ENCODE results near the gene SMIM41.

SMIM41 gene

DNA sequence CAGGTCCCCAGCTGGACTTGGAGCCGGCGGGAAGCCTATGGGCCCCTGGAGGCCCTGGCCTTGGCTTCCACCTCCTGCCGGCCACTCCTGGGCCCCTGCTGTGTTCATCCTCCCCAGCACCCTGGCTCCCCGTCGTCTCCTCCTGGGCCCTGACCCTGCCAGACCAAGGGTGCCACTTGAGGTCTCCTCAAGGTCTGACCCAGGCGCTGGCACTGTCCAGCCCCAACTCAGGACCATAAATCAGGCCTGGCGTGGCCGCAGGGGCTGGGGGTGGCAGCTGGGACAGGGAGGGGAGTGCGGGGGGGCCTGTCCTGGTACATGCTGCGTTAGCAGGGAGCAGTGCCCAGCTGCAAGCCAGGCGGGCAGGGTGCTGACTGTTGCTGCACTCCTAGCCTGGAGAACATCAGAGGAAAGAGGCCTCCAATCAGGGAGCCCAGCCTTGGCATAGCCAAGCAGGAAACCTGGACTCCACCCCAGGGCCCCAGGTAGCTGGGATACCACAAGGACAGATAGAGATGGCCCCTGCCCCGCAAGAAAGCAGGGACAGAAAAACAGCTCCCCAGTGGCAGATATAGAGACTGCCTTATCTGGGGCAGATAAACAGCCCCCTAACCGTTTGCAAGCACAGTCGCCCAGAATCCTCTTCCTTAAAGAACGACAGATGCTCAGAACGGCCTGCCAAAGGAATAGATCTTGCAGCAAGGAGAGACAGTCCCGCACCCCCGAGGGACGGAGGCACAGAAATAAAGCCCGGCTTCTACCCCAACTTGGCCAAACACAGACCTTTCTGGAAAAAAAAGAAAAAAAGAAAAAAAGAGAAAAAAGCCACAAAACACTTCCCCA is 16.2 kb upstream of the SMIM41 start:
- no peak for DNase-seq (ENCODE audit: low read depth, low spot score)

- peak; percentile 96 for DNase-seq (ENCODE audit: low read depth, low spot score)
These were observed 15.4 kb upstream of the SMIM41 start for GRCh38 chr12:52063981-52064649.

GRCh38 chr12:52066346-52067080 is 13.0 kb upstream of the SMIM41 start:
- no peak for DNase-seq (ENCODE audit: low read depth, low spot score)

- DNase-seq (ENCODE audit: low read depth, low spot score) = no peak
These were observed 12.5 kb upstream of the SMIM41 start for GRCh38 chr12:52067081-52067374.

DNA sequence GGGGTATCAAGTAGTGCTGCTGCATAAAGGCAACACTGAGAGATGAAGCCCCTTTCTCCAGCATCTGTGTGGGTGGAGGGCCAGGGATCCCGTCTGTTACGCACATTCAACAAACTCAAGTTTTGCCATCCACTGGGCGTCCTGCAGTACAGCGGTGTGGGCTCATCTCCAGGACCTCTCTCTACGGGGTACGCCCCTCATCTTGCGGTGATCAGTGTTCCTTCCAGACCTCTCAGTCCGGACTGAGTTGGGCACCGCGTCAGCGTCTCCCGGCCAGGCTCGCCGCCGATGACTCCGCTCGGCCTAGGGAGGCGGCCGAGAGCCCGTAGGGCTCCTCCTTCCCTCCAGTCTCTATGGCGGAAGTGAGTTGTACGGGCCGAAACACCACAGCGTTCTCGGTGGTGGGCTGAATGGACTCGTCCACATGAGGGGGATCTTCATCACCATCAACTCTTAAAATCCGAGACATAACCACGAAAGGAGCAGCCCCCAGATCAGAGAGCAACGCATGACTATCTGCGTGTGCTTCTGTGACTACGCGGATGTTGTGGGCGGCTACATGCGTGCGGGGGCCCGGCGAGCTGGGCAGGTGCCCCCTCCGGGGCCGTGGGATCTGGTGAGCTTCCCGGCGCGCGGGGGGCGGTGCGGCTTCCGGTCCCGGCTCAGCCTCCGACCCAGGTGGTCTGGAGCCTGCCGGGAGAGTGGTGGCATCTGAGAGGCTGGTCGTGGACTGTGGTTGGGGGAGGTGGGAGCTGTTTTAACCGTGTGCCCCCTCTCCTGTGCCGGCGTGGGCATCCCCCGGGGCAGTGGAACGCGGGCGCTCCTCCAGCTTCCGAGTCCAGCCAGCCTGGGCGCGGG is 9.9 kb upstream of the SMIM41 start, which contains the start of gene ATG101:
Gene ATG101 (plus strand): TSS at position 652 of the 858 bp plus-strand sequence. CDS start 3,673 bp downstream, outside the sequence.
- DNase-seq (ENCODE audit: low read depth, low spot score) = peak; percentile 92

DNA sequence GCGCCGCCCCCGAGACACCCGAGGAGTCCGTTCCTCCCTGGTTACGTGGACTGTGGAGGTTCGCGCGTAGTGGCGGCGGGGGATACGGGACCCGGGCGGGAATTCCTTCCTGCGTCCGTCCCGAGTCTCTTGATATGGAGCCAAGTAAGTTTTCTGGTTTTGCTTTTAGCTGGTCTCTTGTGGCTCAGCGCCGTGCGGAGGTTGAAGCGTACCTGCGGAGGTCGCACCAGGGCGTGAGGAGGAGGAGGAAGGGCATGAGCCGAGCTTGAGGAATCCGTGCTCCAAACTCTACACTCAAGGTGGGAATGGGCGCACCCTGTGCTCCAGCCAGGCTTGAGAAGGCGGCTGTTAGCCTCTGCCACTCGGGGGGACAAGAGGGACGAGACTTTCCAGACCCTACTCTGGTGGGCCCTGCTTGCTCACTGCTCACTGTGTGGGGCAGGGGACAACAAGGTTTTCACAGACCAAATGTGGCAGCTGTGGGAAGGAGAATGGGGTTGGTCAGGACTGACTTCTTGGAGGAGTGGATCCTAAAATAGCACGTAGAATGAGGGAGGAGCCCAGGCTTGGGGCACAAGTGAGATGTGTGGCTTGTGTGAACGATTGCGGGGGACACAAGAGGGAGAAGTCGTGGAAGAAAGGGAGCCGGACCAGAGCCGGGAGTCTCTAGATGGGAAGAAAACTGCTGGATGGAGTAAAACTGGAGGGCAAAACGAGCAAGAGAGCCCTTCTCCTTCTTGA is 9.1 kb upstream of the SMIM41 start:
- no peak for DNase-seq (ENCODE audit: low read depth, low spot score)

- DNase-seq (ENCODE audit: low read depth, low spot score) = peak; percentile 73
These were observed 5.7 kb upstream of the SMIM41 start for GRCh38 chr12:52073531-52074381.

GRCh38 chr12:52074971-52075724 is 4.4 kb upstream of the SMIM41 start:
- DNase-seq (ENCODE audit: low read depth, low spot score) = no peak

DNA sequence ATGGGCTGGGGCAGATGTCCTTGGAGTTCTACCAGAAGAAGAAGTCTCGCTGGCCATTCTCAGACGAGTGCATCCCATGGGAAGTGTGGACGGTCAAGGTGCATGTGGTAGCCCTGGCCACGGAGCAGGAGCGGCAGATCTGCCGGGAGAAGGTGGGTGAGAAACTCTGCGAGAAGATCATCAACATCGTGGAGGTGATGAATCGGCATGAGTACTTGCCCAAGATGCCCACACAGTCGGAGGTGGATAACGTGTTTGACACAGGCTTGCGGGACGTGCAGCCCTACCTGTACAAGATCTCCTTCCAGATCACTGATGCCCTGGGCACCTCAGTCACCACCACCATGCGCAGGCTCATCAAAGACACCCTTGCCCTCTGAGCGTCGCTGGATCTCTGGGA is 2.7 kb upstream of the SMIM41 start:
- no peak for DNase-seq (ENCODE audit: low read depth, low spot score)

DNA sequence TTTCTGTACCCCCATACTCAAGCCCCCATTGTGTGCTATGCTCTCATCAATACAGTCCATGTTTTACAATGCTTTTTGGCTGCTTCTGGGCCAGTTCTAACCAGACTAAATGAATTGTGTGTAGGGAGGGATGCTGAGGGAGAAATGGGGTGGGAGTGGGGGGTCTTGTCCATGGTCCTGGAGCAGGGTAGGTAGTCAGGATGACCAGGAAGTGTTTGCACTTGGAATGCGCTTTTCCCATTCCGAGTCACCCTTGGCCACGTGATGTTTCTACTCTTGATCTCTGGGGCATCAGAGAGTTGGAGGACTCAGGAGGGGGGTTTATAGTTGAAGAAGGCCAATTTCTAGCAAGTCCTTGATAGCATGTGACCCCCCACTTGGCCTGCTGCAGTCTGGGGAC is 1.2 kb upstream of the SMIM41 start:
- DNase-seq (ENCODE audit: low read depth, low spot score) = no peak

GRCh38 chr12:52080403-52081251 is 1.1 kb downstream of the SMIM41 start:
- no peak for DNase-seq (ENCODE audit: low read depth, low spot score)

- DNase-seq (ENCODE audit: low read depth, low spot score) = no peak
These were observed 1.8 kb downstream of the SMIM41 start for GRCh38 chr12:52081263-52081733.

DNA sequence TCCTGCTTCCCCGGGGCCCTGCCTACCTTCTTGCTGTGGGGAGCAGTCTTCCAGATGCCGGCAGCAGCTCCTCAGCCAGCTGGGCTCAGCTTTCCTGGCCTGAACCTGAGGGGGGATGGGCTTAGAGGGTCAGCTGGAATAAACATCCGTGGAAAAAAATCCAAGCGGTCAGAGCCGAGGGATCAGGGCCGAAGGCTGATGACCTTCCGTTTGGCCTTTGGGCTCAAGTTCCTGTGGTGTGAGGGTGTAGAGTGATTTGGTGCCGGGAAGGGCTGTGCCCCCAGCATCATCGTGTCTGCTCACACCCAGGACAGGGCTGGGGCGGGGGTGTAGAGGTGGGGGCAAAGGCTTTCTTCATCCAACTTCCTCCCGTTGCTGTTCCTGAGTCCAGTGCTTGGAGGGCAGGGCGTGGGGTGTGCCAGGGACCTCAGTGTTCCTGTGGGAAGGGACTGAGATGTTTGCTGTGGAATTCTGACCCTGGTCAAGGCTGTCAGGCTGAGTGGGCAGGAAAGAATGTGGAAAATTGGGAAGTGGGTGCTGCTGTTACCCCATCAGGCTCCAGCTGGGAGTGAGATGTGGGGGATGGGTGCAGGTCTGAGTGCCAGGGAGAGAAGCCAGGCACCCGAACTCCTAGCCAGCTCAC is 2.6 kb downstream of the SMIM41 start:
- no peak for DNase-seq (ENCODE audit: low read depth, low spot score)

- no peak for DNase-seq (ENCODE audit: low read depth, low spot score)
These were observed 3.1 kb downstream of the SMIM41 start for GRCh38 chr12:52082669-52082987.

DNA sequence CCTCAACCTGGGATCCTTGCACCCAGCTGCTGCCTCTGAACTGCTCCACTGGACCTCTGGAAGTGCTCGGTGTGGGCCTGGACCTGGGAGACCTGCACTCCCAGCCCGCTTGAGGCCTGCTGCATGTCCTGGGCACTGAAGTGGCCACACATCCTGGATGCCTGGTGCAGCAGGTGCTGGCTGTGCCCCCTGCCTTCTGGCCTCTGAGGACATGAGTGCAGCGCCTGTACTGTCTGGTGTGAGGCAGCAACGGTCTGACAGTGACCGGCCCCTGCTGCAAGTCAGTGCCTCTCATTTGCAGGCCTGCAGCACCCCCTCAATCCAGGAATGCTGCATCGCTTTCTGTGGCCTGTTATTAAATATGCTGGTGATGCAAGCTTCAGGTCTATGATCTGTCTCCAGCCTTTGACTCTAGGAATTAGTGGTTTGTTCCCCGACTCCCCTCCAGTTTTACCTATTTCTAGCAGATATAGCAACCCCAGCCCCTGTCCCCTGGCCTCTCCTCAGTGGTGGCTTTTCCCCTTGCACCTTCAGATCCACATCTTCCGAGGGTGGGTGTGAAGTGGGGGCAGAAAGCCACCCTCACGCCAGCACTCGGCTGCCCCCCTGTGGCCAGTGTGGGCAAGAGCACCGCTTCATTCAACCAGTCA is 3.6 kb downstream of the SMIM41 start:
- no peak for DNase-seq (ENCODE audit: low read depth, low spot score)

DNA sequence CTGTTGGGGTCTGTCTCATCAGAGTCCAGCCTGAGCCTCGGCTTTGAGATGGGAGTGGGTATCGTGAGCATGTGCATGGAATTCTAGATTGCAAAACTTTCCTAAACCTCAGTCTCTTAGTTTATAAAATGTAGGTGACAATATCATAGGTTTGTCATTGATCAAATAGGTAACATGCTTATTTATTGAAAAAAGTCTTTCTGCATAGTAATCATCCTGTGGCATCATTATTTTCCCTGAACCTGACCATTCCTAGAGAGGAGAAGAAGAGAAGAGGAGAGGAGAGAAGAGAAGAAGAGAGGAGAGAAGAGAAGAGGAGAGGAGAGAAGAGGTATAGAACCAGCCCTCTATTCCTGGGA is 4.1 kb downstream of the SMIM41 start:
- no peak for DNase-seq (ENCODE audit: low read depth, low spot score)

DNA sequence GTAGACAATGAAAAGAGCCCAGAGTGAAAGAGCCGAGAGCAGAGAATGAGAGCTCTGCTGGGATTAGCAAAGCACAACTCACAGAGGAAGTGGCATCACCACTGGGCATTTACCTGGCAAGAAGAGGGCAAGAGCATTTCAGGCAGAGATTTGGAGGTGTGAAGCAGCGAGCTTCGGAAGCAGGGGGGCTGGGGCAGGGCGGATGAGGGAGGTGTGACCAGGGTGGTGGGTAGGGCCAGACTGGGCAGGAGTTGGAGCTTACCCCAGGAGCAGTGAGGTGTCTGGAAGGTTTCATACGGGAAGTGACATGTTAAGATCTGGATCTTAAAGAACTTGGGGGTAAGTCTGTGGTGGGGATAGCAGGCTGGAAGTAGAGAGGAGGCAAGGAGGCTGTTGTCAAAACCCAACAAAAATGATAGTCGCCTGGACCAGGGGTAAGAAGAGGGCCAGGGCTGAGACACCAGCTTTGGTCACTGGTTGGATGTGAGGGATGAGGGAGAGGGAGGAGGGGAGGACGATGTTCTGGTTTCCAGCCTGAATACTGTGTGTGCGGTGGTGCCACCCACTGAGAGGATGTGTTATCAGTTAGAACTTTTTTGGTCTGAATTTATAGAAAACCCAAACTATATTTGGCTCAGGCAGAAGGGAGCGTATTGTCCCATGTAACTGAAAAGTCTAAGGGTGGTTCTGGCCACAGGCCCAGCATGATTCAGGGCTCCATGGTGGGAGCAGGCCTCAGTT is 5.2 kb downstream of the SMIM41 start:
- no peak for DNase-seq (ENCODE audit: low read depth, low spot score)

All from brain pericyte (primary cell).